Tibial artery (tissue), 4 donors: Measurements from ENCODE around the gene TLR1.

Experiments used
- DNase-seq, 2 donors: peaks; one replicate each; pipeline ENCODE4 v3.0.0-alpha.2; 2019
- H3K27ac ChIP-seq, 2 donors: fragments of 200-600 bp; sonication (generic) in 1 of 2; 1 replicate in 1 of 2; 2 replicates in 1 of 2; pipeline ENCODE4 v1.5.1; 2018 to 2019; ENCODE audit warnings: mild to moderate bottlenecking in 1 of 2
- H3K27me3 ChIP-seq, 2 donors: fragments of 200-600 bp; sonication (generic) in 1 of 2; one replicate each; pipeline versions ENCODE4 v1.5.1 to v1.6.0; 2016 to 2019
- H3K36me3 ChIP-seq, 3 donors: fragments of 200-600 bp; sonication (generic) in 2 of 3; one replicate each; pipeline ENCODE4 v1.5.1; 2016 to 2019; ENCODE audit warnings: mild to moderate bottlenecking in 2 of 3
- H3K4me1 ChIP-seq, 4 donors: fragments of 200-600 bp; sonication (generic) in 2 of 4; 1 replicate in 3 of 4; 2 replicates in 1 of 4; pipeline ENCODE4 v1.5.1; 2016 to 2019
- H3K4me3 ChIP-seq, 2 donors: fragments of 200-600 bp; sonication (generic) in 1 of 2; 1 replicate in 1 of 2; 2 replicates in 1 of 2; pipeline ENCODE4 v1.5.1; 2018 to 2019; ENCODE audit warnings: mild to moderate bottlenecking in 2 of 2
- H3K9me3 ChIP-seq, 3 donors: fragments of 200-600 bp; sonication (generic) in 1 of 3; one replicate each; pipeline ENCODE4 v1.5.1; 2016 to 2019
- CTCF ChIP-seq, 2 experiments: fragments of 200-600 bp in 1 of 2; fragments of 450-650 bp in 1 of 2; IDR thresholded peaks; one replicate each; pipeline ENCODE4 v1.5.1; 2017 to 2019; ENCODE audit warnings: antibody characterized with exemption in 2 of 2, mild to moderate bottlenecking in 1 of 2, moderate library complexity in 1 of 2
- intact Hi-C: fragments of 100-400 bp; cut with DNase I; formaldehyde crosslinking; loops from one replicate; pipeline ENCODE4 v1.15.0; 2023; ENCODE audit warnings: low total_unique reads

TLR1 gene

GRCh38 chr4:38762560-38762959, 42.0 kb downstream of the TLR1 start:
- H3K36me3 ChIP-seq: no peaks in the 10 kb centered on the region
- no peak overlapping the region for H3K27ac ChIP-seq
- no peak overlapping the region for H3K4me3 ChIP-seq
- no peak for DNase-seq
- no peaks in the 10 kb centered on the region for H3K27me3 ChIP-seq
- intact Hi-C loops: loop anchor here (10.0 kb wide), 1 partner anchor 372 kb away; no protein-coding TSS in a partner anchor
- peaks cover 0 to 5% (median 3%) of the 10 kb centered on the region in 4 donors for H3K4me1 ChIP-seq
- no peak for TF ChIP-seq CTCF (IDR thresholded peaks at IDR 0.05)
- H3K9me3 ChIP-seq: no peaks in the 10 kb centered on the region

DNA sequence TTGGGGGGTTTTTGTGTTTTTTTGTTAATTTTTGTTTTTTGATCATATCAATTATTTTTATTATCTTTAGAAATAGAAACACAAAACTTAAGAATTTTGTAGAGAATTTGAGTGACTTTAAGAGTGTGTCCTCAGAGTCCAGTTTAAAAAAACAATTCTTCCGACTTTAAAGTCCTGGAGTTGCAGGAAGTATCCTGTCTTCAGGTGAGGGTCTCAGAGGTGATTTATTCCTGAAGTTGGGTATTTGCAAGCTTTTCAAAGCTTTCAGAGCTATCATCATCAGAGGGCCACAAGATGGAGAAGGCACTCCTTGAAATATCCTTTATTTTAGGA, 44.8 kb downstream of the TLR1 start:
- Histone ChIP-seq H3K4me3 (no peak overlapping the region), H3K27ac (no peak overlapping the region), H3K36me3 (no peaks in the 10 kb centered on the region), H3K4me1 (peaks cover 0 to 5% (median 3%) of the 10 kb centered on the region in 4 donors), H3K27me3 (no peaks in the 10 kb centered on the region), H3K9me3 (no peaks in the 10 kb centered on the region)
- intact Hi-C loops: loop anchor here (10.0 kb wide), 1 partner anchor 375 kb away; no protein-coding TSS in a partner anchor
- DNase-seq: no peak
- no peak for TF ChIP-seq CTCF (IDR thresholded peaks at IDR 0.05)

DNA sequence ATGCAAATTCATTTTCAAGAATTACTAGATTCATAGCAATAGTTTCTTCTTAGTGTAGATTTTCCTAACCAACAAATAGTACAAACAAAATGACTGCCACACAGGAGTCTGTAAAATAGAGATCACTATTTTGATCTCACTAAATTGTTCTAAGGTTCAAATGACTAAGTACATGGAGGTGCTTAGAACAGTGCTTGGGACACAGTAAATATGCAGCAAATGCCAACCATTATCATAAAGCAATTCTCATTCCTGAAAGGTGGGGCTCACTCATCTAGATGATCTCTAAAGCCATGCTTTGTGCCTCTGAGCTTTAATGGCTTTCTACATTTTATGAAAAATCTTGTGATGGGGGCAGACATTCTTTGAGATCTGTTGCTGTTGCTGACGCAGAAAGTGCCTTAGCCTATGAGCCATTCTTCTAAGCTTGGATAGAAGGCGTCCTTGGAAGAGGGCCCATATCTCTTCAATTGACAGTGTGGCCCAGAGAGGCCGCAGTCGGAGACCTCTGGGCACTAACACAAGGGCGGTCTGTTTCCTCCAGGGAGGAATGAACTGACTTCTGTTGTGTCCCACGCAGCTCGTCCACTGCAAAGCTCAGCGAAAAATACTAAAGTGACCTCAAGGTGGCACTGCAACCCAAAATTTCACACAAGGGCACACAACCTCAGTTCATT, 45.3 kb downstream of the TLR1 start:
- intact Hi-C loops: no loop called here
- DNase-seq: peak; percentile 45 to 70
- Histone ChIP-seq H3K27ac (no peak overlapping the region), H3K4me1 (peaks cover 0 to 5% (median 3%) of the 10 kb centered on the region in 4 donors), H3K27me3 (no peaks in the 10 kb centered on the region), H3K36me3 (no peaks in the 10 kb centered on the region), H3K9me3 (no peaks in the 10 kb centered on the region), H3K4me3 (no peak overlapping the region)
- peak; percentile 62 to 71 for TF ChIP-seq CTCF (IDR thresholded peaks at IDR 0.05)

GRCh38 chr4:38757945-38758600, 46.5 kb downstream of the TLR1 start:
- Histone ChIP-seq H3K27ac (no peak overlapping the region), H3K36me3 (no peaks in the 10 kb centered on the region), H3K9me3 (no peaks in the 10 kb centered on the region), H3K4me3 (no peak overlapping the region), H3K27me3 (no peaks in the 10 kb centered on the region), H3K4me1 (peaks cover 0 to 10% (median 6%) of the 10 kb centered on the region in 4 donors)
- TF ChIP-seq CTCF (IDR thresholded peaks at IDR 0.05): no peak
- DNase-seq: no peak
- intact Hi-C loops: no loop called here

DNA sequence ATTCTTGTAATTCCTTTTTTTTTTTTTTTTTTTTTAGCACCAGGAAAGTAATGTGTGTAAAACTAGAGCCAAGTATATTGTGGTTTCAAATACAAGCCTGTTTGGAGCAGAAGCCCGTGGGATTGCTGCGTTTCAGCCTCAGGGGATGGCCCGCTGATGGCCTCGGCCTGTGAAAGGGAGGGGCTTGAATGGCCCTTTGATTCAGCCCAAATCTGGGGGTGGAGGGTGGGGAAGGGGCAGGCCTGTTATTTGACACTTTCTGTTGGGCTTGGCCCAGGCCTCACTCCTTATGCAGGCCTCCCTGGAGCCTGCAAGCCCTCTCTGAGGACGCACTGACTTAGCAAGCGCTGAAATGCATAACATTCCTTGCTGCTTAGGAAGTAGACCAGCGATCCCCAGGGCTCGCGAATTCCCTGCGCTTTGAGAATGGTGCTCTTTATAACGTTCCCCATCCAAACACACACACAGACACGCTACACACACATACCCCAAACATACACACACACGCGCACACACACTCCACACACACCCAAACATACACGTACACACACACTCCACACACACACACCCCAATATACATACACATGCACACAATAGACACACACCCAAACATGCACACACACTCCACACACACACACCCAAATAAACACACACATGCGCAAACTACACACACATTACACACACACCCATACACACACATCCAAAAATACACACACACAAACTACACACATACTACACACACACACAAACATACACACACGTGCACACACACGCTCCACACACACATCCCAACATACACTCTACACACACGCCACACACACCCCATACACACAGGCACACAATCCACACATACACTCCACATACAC, 51.4 kb downstream of the TLR1 start:
- Histone ChIP-seq H3K27me3 (no peaks in the 10 kb centered on the region), H3K9me3 (no peaks in the 10 kb centered on the region), H3K4me1 (peaks cover 0 to 22% (median 11%) of the 10 kb centered on the region in 4 donors), H3K4me3 (peak overlapping the region in 1 of 2 donors; percentile 9), H3K27ac (peak overlapping the region; percentile 59 to 76), H3K36me3 (no peaks in the 10 kb centered on the region)
- peak; percentile 84 to 94 for DNase-seq
- no peak for TF ChIP-seq CTCF (IDR thresholded peaks at IDR 0.05)
- intact Hi-C loops: no loop called here
